Gastroesophageal sphincter (tissue), 4 donors: ENCODE results near the gene DENND6B. TPM values are rescaled to one million over a fixed set of nuclear protein-coding genes. Genes with fewer than 3 reads are reported as not detected.
A peak's percentile ranks its signal among the peaks of the same experiment; 100 is the strongest.
"Not testable (repeated sequence)": the region's sequence is repeated elsewhere in the genome, so short reads cannot be mapped to it uniquely, and the experiment has no call there.

Source experiments
- ATAC-seq: fragments of 150-250 bp; one replicate; pipeline ENCODE4 v1.9.1; 2016; ENCODE audit warnings: mild to moderate bottlenecking, moderate library complexity
- H3K27ac ChIP-seq, 4 donors: fragments of 200-600 bp; sonication (generic) in 3 of 4; 1 replicate in 3 of 4; 2 replicates in 1 of 4; pipeline ENCODE4 v1.5.1; 2016 to 2019
- H3K27me3 ChIP-seq: fragments of 200-600 bp; sonication (generic); one replicate; pipeline ENCODE4 v1.5.1; 2019
- H3K36me3 ChIP-seq, 2 donors: fragments of 200-600 bp; sonication (generic); one replicate each; pipeline ENCODE4 v1.5.1; 2019; ENCODE audit warnings: control low read depth in 1 of 2
- H3K4me1 ChIP-seq, 3 donors: fragments of 200-600 bp; sonication (generic); 1 replicate in 2 of 3; 2 replicates in 1 of 3; pipeline ENCODE4 v1.5.1; 2016 to 2019; ENCODE audit warnings: control low read depth in 2 of 3
- H3K4me3 ChIP-seq, 2 donors: fragments of 200-600 bp; sonication (generic); one replicate each; pipeline ENCODE4 v1.5.1; 2019; ENCODE audit warnings: mild to moderate bottlenecking in 1 of 2, moderate library complexity in 1 of 2
- H3K9me3 ChIP-seq, 3 donors: fragments of 200-600 bp; sonication (generic); one replicate each; pipeline ENCODE4 v1.5.1; 2017 to 2019; ENCODE audit warnings: control low read depth in 2 of 3
- EP300 ChIP-seq: sonication (generic); formaldehyde crosslinking; IDR thresholded peaks from one replicate; pipeline ENCODE4 v1.6.1; 2017; ENCODE audit warnings: antibody characterized with exemption, mild to moderate bottlenecking
- POLR2A ChIP-seq, 2 donors: fragments of 450-650 bp; IDR thresholded peaks; one replicate each; pipeline ENCODE4 v1.6.1; 2017; ENCODE audit warnings: antibody characterized with exemption in 2 of 2, mild to moderate bottlenecking in 2 of 2, moderate library complexity in 1 of 2
- POLR2AphosphoS5 ChIP-seq: sonication (generic); formaldehyde crosslinking; IDR thresholded peaks from one replicate; pipeline ENCODE4 v1.6.1; 2017; ENCODE audit warnings: antibody characterized with exemption
- WGBS, 2 donors: methylation state at CpG; one replicate each; pipeline ENCODE4 v1.1.5; 2018; ENCODE audit warnings: low coverage in 1 of 2; 5-methylcytosine and 5-hydroxymethylcytosine counted together
- total RNA-seq, 4 donors: library from RNA; depleted of rRNA; stranded (reverse); fragments of >200 nt; gene quantifications; one replicate each; pipeline ENCODE4 v1.1.0, GENCODE V29; 2016
- TF ChIP-seq, protein P1 (sequence below), 4 experiments: fragments of 200-600 bp in 2 of 4; fragments of 450-650 bp in 2 of 4; sonication (generic) in 1 of 4; IDR thresholded peaks; one replicate each; pipeline ENCODE4 v1.5.1; 2017 to 2019; ENCODE audit warnings: antibody characterized with exemption in 4 of 4, mild to moderate bottlenecking in 2 of 4, moderate library complexity in 2 of 4

The DENND6B gene
- total RNA-seq, 4 donors from 2014 or later = 2.0 to 4.8 (median 2.8) TPM

DNA sequence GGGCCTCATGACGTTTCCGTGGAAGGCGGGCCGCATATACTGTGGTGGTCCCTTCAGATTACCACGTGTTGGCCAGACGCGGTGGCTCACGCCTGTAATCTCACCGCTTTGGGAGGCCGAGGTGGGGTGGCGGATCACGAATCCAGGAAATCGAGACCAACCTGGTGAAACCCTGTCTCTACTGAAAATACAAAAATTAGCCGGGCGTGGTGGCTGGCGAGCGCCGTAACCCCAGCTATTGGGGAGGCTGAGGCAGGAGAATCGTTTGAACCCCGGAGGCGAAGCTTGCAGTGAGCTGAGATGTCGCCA lies 853 bp upstream of the DENND6B start:
- TF ChIP-seq, protein P1, sequence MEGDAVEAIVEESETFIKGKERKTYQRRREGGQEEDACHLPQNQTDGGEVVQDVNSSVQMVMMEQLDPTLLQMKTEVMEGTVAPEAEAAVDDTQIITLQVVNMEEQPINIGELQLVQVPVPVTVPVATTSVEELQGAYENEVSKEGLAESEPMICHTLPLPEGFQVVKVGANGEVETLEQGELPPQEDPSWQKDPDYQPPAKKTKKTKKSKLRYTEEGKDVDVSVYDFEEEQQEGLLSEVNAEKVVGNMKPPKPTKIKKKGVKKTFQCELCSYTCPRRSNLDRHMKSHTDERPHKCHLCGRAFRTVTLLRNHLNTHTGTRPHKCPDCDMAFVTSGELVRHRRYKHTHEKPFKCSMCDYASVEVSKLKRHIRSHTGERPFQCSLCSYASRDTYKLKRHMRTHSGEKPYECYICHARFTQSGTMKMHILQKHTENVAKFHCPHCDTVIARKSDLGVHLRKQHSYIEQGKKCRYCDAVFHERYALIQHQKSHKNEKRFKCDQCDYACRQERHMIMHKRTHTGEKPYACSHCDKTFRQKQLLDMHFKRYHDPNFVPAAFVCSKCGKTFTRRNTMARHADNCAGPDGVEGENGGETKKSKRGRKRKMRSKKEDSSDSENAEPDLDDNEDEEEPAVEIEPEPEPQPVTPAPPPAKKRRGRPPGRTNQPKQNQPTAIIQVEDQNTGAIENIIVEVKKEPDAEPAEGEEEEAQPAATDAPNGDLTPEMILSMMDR (IDR thresholded peaks at IDR 0.05) = no peak
- TF ChIP-seq EP300 (no peak), POLR2A (IDR thresholded peaks at IDR 0.05) (no peak), POLR2AphosphoS5 (no peak)

DNA sequence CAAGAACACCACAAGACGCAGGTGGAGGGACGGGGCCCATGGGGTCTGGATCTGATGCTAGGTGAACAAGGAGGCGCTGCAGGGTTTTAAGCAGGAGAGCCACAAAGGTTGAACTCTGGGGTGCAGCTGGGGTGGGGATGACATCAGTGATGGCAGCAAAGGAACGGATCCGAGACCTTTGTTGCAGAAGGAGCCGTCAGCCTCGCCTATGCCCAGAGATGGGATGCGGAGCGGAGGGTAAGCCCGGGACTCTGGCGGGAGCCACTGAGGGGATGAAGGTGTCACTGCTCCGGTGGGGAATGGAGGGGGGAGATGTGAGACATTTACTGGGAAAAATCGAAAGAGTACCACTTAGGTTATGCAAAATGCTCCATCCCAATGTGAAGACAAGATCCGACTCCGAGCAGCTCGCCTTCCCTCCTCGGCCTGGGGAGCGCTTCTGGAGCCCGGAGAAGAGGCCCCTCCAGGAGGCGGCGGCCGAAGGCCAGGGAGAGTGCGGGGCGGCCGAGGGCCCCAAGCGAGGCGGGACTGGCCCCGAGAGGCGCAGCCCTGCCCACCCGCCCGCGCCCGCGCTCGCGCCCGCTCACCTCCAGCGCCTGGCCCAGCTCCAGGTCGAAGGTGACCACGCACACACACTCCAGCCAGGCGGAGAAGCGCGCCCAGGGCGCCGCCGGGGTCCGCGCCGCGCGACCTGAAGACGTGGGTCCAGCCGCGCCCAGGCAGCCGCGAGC lies 422 bp downstream of the DENND6B start:
- Histone ChIP-seq H3K36me3 (no peaks in the 10 kb centered on the region), H3K9me3 (no peaks in the 10 kb centered on the region), H3K27me3 (no peaks in the 10 kb centered on the region), H3K4me1 (peaks cover 0 to 22% (median 10%) of the 10 kb centered on the region in 3 donors), H3K4me3 (peak overlapping the region; percentile 79 to 87), H3K27ac (peak overlapping the region in 3 of 4 donors; percentile 95 to 97 (median 96))
- ATAC-seq = no peak
- no peak for TF ChIP-seq POLR2A (IDR thresholded peaks at IDR 0.05)
- no peak for TF ChIP-seq POLR2AphosphoS5
- TF ChIP-seq EP300 = no peak
- TF ChIP-seq, protein P1 (IDR thresholded peaks at IDR 0.05) = no peak
- 6 to 27% methylated on average over 14 to 16 of the region's 56 CpGs for WGBS, 2 donors

More for the DNA sequence above, 853 bp upstream of the DENND6B start:
- H3K27me3 ChIP-seq = no peaks in the 10 kb centered on the region
- H3K4me3 ChIP-seq = peak overlapping the region; percentile 79 to 87
- H3K36me3 ChIP-seq = no peaks in the 10 kb centered on the region
- no peaks in the 10 kb centered on the region for H3K9me3 ChIP-seq
- H3K4me1 ChIP-seq = peaks cover 0 to 22% (median 10%) of the 10 kb centered on the region in 3 donors
- WGBS, 2 donors = 80 to 98% methylated on average over 7 to 17 of the region's 22 CpGs
- no peak for ATAC-seq
- H3K27ac ChIP-seq = peak overlapping the region; percentile 87 to 97 (median 96)

DNA sequence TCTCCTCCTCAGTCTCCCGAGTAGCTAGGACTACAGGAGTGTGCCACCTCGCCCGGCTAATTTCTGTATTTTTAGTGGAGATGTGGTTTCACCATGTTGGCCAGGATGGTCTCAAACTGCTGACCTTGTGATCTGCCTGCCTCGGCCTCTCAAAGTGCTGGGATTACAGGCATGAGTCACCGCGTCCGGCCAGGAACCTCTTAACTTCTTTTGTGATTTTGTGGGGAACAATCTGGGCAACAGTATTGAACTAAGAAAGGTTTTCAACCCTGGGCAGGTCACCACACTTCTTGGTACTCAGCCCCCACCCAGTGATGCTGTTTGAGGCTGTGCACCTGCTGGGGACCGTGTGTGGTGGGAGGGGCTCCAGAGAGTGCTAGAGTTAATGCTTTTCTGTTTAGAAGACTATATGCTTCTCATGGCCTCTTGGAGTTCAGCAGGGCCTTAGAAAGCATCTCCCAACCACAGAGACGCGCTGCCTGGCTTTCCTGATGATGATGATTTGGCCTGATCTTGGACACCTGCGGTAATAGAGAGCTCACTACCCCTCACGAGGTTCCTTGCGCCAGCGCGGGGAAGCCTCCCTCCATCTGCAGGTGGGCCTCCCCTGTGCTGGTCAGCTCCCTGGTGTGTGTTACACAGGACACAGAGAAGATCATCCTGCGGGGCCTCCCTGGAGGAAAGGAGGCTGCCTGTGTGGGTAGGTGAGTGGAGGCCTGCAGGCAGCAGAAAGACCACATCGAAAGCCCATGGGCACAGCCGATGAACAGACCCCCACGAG lies 1.2 kb downstream of the DENND6B start:
- WGBS, 2 donors = 67 to 89% methylated on average over 5 to 10 of the region's 19 CpGs
- Histone ChIP-seq H3K9me3 (no peaks in the 10 kb centered on the region), H3K36me3 (no peaks in the 10 kb centered on the region), H3K27ac (no peak overlapping the region), H3K27me3 (no peaks in the 10 kb centered on the region), H3K4me1 (peaks cover 0 to 22% (median 10%) of the 10 kb centered on the region in 3 donors), H3K4me3 (peak overlapping the region in 1 of 2 donors; percentile 87)
- TF ChIP-seq, protein P1 (IDR thresholded peaks at IDR 0.05) = no peak
- no peak for TF ChIP-seq POLR2A (IDR thresholded peaks at IDR 0.05)
- no peak for TF ChIP-seq EP300
- no peak for TF ChIP-seq POLR2AphosphoS5
- no peak for ATAC-seq

DNA sequence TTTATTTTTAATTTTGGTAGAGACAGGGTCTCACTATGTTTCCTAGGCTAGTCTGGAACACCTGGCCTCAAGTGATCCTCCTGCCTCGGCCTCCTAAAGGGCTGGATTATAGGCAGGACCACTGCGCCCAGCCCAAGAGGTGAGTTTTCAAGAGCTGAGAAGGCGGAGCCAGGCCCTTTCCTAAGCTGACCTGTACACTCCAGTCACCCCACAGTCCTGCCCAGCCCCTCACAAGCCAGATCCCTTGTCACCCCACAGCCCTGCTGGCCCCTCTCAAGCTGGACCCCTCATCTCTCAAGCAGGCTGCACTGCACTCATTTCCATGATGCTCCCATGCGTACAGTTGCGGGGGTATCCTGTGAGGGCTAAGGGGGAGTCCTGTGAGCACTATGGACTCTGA lies 2.9 kb downstream of the DENND6B start:
- no peak for TF ChIP-seq POLR2AphosphoS5
- TF ChIP-seq, protein P1 (IDR thresholded peaks at IDR 0.05) = no peak
- no peak for TF ChIP-seq EP300
- no peak for TF ChIP-seq POLR2A (IDR thresholded peaks at IDR 0.05)
- WGBS, 2 donors = 100% methylated on average over 1 of the region's 5 CpGs
- H3K4me1 ChIP-seq = peaks cover 0 to 22% (median 10%) of the 10 kb centered on the region in 3 donors
- no peaks in the 10 kb centered on the region for H3K9me3 ChIP-seq
- H3K27me3 ChIP-seq = no peaks in the 10 kb centered on the region
- H3K36me3 ChIP-seq = no peaks in the 10 kb centered on the region
- H3K27ac ChIP-seq = no peak overlapping the region
- H3K4me3 ChIP-seq = no peak overlapping the region
- ATAC-seq = no peak

DNA sequence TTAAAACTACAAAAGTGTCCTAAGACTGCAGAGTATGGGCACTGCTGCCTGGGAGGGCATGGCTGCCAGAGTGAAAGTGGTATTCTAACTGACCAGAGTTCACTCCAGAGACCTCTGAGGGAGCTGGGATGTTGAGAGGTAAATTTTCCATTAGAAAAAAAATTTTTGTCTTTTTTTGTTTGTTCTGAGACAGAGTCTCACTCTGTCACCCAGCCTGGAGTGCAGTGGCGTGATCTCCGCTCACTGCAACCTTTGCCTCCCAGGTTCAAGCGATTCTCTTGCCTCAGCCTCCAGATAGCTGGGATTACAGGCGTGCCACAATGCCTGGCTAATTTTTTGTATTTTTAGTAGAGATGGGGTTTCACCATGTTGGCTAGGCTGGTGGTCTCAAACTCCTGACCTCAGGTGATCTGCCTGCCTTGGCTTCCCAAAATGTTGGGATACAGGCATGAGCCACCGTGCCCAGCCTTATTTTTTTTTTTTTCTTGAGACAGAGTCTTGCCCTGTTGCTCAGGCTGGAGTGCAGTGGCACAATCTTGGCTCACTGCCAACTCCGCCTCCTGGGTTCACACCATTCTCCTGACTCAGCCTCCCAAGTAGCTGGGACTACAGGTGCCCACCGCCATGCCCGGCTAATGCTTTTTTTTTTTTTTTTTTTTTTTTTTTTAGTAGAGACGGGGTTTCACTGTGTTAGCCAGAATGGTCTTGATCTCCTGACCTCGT lies 4.3 kb downstream of the DENND6B start:
- not testable (repeated sequence) for ATAC-seq, H3K9me3 ChIP-seq, H3K4me3 ChIP-seq, H3K27me3 ChIP-seq, H3K27ac ChIP-seq, H3K36me3 ChIP-seq
- H3K4me1 ChIP-seq = peaks cover 0 to 15% (median 6%) of the 10 kb centered on the region in 3 donors
- WGBS, 2 donors = 71 to 83% methylated on average over 3 to 4 of the region's 10 CpGs
